ENCODE results near the gene RIMS4. TPM values are rescaled to one million over a fixed set of nuclear protein-coding genes. Genes with fewer than 3 reads are reported as not detected.

RIMS4 gene
- total RNA-seq, 1 experiment from 2014 or later = 4.0 TPM

DNA sequence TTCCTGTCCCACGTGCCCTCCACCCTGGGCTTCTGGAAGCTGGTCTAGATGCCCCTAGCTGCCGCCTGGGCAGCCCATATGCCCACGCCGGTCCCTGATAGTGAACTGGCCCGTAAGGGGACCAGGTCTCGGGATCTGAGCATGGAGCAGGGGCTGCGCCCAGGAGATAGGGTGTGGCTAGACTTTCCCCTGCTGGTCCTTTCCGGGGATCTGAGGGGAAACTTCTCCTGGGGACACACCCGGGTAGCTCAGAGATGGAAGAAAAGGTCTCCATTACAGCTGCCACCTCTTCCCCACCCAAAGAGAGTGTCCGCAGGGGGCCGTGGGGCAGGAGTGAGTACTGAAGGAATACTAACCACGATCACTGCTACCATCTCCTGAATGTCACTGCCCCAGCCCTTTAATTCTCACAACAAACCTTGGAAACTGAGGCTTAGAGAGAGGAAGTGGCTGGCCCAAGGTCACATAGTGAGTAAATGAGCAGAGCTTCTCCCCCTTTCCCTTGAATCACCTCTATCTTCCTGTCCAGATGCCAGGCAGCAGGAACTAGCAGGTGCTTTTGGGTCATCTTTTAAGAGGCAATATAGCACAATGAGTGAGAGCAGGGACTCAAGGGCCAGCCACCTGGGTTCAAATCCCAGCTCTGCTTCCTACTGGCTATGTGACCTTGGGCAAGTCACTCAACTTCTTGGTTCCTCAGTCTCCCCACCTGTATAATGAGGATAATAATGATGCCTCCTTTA, 107.0 kb downstream of the RIMS4 start:
- ATAC-seq = no peak
- no TSS peak for BruUV-seq (replicated peaks)
- TF ChIP-seq, protein P1, sequence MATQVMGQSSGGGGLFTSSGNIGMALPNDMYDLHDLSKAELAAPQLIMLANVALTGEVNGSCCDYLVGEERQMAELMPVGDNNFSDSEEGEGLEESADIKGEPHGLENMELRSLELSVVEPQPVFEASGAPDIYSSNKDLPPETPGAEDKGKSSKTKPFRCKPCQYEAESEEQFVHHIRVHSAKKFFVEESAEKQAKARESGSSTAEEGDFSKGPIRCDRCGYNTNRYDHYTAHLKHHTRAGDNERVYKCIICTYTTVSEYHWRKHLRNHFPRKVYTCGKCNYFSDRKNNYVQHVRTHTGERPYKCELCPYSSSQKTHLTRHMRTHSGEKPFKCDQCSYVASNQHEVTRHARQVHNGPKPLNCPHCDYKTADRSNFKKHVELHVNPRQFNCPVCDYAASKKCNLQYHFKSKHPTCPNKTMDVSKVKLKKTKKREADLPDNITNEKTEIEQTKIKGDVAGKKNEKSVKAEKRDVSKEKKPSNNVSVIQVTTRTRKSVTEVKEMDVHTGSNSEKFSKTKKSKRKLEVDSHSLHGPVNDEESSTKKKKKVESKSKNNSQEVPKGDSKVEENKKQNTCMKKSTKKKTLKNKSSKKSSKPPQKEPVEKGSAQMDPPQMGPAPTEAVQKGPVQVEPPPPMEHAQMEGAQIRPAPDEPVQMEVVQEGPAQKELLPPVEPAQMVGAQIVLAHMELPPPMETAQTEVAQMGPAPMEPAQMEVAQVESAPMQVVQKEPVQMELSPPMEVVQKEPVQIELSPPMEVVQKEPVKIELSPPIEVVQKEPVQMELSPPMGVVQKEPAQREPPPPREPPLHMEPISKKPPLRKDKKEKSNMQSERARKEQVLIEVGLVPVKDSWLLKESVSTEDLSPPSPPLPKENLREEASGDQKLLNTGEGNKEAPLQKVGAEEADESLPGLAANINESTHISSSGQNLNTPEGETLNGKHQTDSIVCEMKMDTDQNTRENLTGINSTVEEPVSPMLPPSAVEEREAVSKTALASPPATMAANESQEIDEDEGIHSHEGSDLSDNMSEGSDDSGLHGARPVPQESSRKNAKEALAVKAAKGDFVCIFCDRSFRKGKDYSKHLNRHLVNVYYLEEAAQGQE (IDR thresholded peaks at IDR 0.05; ENCODE audit: insufficient read depth in 1 of 2, low read depth in 2 of 2, low read length in 1 of 2) = no peak
- TF ChIP-seq TCF7L2 (IDR thresholded peaks at IDR 0.05; ENCODE audit: low read depth, low read length) (no peak), SIN3A (IDR thresholded peaks at IDR 0.05; ENCODE audit: borderline replicate concordance, insufficient read depth, low read depth, low read length) (no peak), POLR2AphosphoS5 (IDR thresholded peaks at IDR 0.05; ENCODE audit: low read depth, low read length) (no peak)
- TF ChIP-seq, protein P2, sequence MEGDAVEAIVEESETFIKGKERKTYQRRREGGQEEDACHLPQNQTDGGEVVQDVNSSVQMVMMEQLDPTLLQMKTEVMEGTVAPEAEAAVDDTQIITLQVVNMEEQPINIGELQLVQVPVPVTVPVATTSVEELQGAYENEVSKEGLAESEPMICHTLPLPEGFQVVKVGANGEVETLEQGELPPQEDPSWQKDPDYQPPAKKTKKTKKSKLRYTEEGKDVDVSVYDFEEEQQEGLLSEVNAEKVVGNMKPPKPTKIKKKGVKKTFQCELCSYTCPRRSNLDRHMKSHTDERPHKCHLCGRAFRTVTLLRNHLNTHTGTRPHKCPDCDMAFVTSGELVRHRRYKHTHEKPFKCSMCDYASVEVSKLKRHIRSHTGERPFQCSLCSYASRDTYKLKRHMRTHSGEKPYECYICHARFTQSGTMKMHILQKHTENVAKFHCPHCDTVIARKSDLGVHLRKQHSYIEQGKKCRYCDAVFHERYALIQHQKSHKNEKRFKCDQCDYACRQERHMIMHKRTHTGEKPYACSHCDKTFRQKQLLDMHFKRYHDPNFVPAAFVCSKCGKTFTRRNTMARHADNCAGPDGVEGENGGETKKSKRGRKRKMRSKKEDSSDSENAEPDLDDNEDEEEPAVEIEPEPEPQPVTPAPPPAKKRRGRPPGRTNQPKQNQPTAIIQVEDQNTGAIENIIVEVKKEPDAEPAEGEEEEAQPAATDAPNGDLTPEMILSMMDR (IDR thresholded peaks at IDR 0.05) = no peak
- H3K9me3 ChIP-seq (ENCODE audit: control insufficient read depth, insufficient read depth, low read depth, low read length) = no peaks in the 10 kb centered on the region
- POLR2A ChIA-PET = interaction anchor here (1.0 kb wide), 1 partner anchor 20 kb away, joined by 3 read pairs; no protein-coding TSS in a partner anchor
- H3K4me3 ChIP-seq (ENCODE audit: low read depth in 2 of 2, low read length in 2 of 2) = no peak overlapping the region
- in situ Hi-C loops (cut with HindIII; ENCODE audit: low pct_unique_long_range_greater_than_20kb, low sequenced_read_pairs) = no loop called here
- intact Hi-C loops (cut with micrococcal nuclease; ENCODE audit: unreplicated experiment) = no loop called here
- no peak for DNase-seq (ENCODE audit: low read depth, low spot score)
- H3K4me1 ChIP-seq (ENCODE audit: control insufficient read depth, insufficient read depth, low read length) = peaks cover 51% of the 10 kb centered on the region
- CTCF ChIA-PET = interaction anchor here (0.5 kb wide), 1 partner anchor 164 kb away, joined by 3 read pairs; no protein-coding TSS in a partner anchor
- H3K27ac ChIP-seq (ENCODE audit: low read length) = peak overlapping the region; percentile 79
- no peaks in the 10 kb centered on the region for H3K27me3 ChIP-seq (ENCODE audit: control insufficient read depth, insufficient read depth, low read length)
- no peaks in the 10 kb centered on the region for H3K36me3 ChIP-seq (ENCODE audit: control insufficient read depth, insufficient read depth, low read length)

DNA sequence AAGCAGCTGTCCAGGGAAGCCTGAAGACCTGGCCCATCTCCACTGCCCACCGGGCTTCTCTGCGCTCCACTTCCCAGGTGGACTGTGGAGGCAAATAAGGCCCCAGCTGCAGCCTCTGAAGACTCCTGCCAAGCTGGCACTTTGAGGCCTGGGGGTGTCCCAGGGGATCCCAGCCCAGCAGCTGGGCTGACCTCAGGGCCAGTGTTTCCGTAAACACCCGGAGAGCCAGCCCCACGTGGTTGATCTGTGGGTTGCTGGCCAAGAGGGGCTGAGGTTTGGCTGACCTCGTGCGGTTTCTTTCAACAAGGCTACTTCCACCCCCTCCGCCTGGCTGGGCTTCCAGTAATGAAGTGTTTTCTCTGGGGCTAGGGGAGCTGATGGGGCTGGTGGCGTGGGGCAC, 107.6 kb downstream of the RIMS4 start:
- in situ Hi-C loops (cut with HindIII; ENCODE audit: low pct_unique_long_range_greater_than_20kb, low sequenced_read_pairs) = no loop called here
- Histone ChIP-seq H3K4me3 (ENCODE audit: low read depth in 2 of 2, low read length in 2 of 2) (no peak overlapping the region), H3K9me3 (ENCODE audit: control insufficient read depth, insufficient read depth, low read depth, low read length) (no peaks in the 10 kb centered on the region), H3K27ac (ENCODE audit: low read length) (peak overlapping the region; percentile 79), H3K27me3 (ENCODE audit: control insufficient read depth, insufficient read depth, low read length) (no peaks in the 10 kb centered on the region), H3K36me3 (ENCODE audit: control insufficient read depth, insufficient read depth, low read length) (no peaks in the 10 kb centered on the region), H3K4me1 (ENCODE audit: control insufficient read depth, insufficient read depth, low read length) (peaks cover 47% of the 10 kb centered on the region)
- intact Hi-C loops (cut with micrococcal nuclease; ENCODE audit: unreplicated experiment) = no loop called here
- ChIA-PET POLR2A (interaction anchor here (1.0 kb wide), 1 partner anchor 21 kb away, joined by 3 read pairs; no protein-coding TSS in a partner anchor), CTCF (no interaction called here)
- BruUV-seq (replicated peaks) = no TSS peak
- DNase-seq (ENCODE audit: low read depth, low spot score) (no peak), ATAC-seq (0 out of 2 replicates have a peak, but pooled peaks have one; percentile 20)
- TF ChIP-seq, protein P1 (IDR thresholded peaks at IDR 0.05; ENCODE audit: insufficient read depth in 1 of 2, low read depth in 2 of 2, low read length in 1 of 2) = no peak
- TF ChIP-seq SIN3A (IDR thresholded peaks at IDR 0.05; ENCODE audit: borderline replicate concordance, insufficient read depth, low read depth, low read length) (no peak), POLR2AphosphoS5 (IDR thresholded peaks at IDR 0.05; ENCODE audit: low read depth, low read length) (peak; percentile 38; the same call in 1 of the 2 replicates), TCF7L2 (IDR thresholded peaks at IDR 0.05; ENCODE audit: low read depth, low read length) (peak; percentile 62; the same call in 1 of the 2 replicates)
- TF ChIP-seq, protein P2 (IDR thresholded peaks at IDR 0.05) = no peak
